Spleen (tissue), 11 donors: Measurements from ENCODE around the gene C19orf44. TPM values are rescaled to one million over a fixed set of nuclear protein-coding genes. Genes with fewer than 3 reads are reported as not detected.
A peak's percentile ranks its signal among the peaks of the same experiment; 100 is the strongest.
"Not testable (repeated sequence)": the region's sequence is repeated elsewhere in the genome, so short reads cannot be mapped to it uniquely, and the experiment has no call there.

Source experiments
- DNase-seq: peaks from one replicate; pipeline ENCODE4 v3.0.0-alpha.2; 2020
- H3K27ac ChIP-seq, 8 donors: fragments of 200-600 bp; sonication (generic) in 7 of 8; 1 replicate in 4 of 8; 2 replicates in 4 of 8; pipeline versions ENCODE4 v1.5.0 to v1.8.0; 2016 to 2021; ENCODE audit warnings: inconsistent platforms in 4 of 8, mild to moderate bottlenecking in 4 of 8, moderate library complexity in 1 of 8
- H3K27me3 ChIP-seq, 7 donors: fragments of 200-600 bp; sonication (generic) in 6 of 7; replicated peaks in 1 of 7; 1 replicate in 4 of 7; 2 replicates in 3 of 7; pipeline versions ENCODE4 v1.5.0 to v1.8.0; 2016 to 2021; ENCODE audit warnings: inconsistent platforms in 3 of 7, mild to moderate bottlenecking in 1 of 7
- H3K36me3 ChIP-seq, 6 donors: fragments of 200-600 bp; sonication (generic) in 5 of 6; 1 replicate in 4 of 6; 2 replicates in 2 of 6; pipeline versions ENCODE4 v1.5.0 to v1.8.0; 2016 to 2021; ENCODE audit warnings: inconsistent platforms in 2 of 6
- H3K4me1 ChIP-seq, 6 donors: fragments of 200-600 bp; sonication (generic) in 5 of 6; 1 replicate in 3 of 6; 2 replicates in 3 of 6; pipeline versions ENCODE4 v1.5.0 to v1.8.0; 2016 to 2021; ENCODE audit warnings: inconsistent platforms in 3 of 6
- H3K4me3 ChIP-seq, 8 donors: fragments of 200-600 bp; sonication (generic) in 7 of 8; 1 replicate in 4 of 8; 2 replicates in 4 of 8; pipeline versions ENCODE4 v1.5.0 to v1.8.0; 2016 to 2021; ENCODE audit warnings: inconsistent platforms in 4 of 8, mild to moderate bottlenecking in 4 of 8, moderate library complexity in 2 of 8
- H3K9me3 ChIP-seq, 8 donors: fragments of 200-600 bp; sonication (generic) in 7 of 8; 1 replicate in 4 of 8; 2 replicates in 4 of 8; pipeline versions ENCODE4 v1.5.0 to v1.8.0; 2016 to 2021; ENCODE audit warnings: inconsistent platforms in 4 of 8
- POLR2A ChIP-seq, 3 donors: fragments of 450-650 bp; IDR thresholded peaks; one replicate each; pipeline ENCODE4 v1.5.1; 2017; ENCODE audit warnings: antibody characterized with exemption in 3 of 3, mild to moderate bottlenecking in 1 of 3
- POLR2AphosphoS5 ChIP-seq, 3 donors: sonication (generic); formaldehyde crosslinking; IDR thresholded peaks; one replicate each; pipeline ENCODE4 v1.5.1; 2017; ENCODE audit warnings: antibody characterized with exemption in 3 of 3
- WGBS, 5 donors: extraction: QIAGEN DNeasy Blood & Tissue Kit in 3 of 5; methylation state at CpG; one replicate each; pipeline versions ENCODE4 v1.1.5 to v1.1.7; 2013 to 2018; 5-methylcytosine and 5-hydroxymethylcytosine counted together
- intact Hi-C: fragments of 100-400 bp; cut with DNase I; formaldehyde crosslinking; loops from one replicate; pipeline ENCODE4 v1.15.0; 2023; ENCODE audit warnings: low total_unique reads
- polyA plus RNA-seq, 3 donors: library from polyadenylated mRNA; stranded (reverse); fragments of 200-250 nt; gene quantifications; one replicate each; pipeline ENCODE4 v1.2.1, GENCODE V29; 2013
- total RNA-seq, 7 donors: library from RNA; depleted of rRNA in 3 of 7; stranded (reverse); fragments of >200 nt in 3 of 7; fragmentation: NEBNext Ultra II Directional in 4 of 7; extraction: Animal tissue kit (Norgen Biotek cat#: 25700) in 4 of 7; gene quantifications; one replicate each; pipeline versions ENCODE4 v1.1.0 to v1.2.1, GENCODE V29; 2016 to 2021
- TF ChIP-seq, protein P1 (sequence below), 11 experiments: fragments of 200-600 bp in 7 of 11; fragments of 450-650 bp in 4 of 11; sonication (generic) in 4 of 11; IDR thresholded peaks in 8 of 11; conservative IDR thresholded peaks in 3 of 11; 1 replicate in 7 of 11; 2 replicates in 4 of 11; pipeline versions ENCODE4 v1.4.0 to v1.8.0; 2016 to 2021; ENCODE audit warnings: antibody characterized with exemption in 11 of 11, inconsistent platforms in 4 of 11, mild to moderate bottlenecking in 1 of 11
- donor health status: healthy with polysubstance abuse.
- donor health status: DM: no; HTN: no; CAD: no; lungs with moderate emphysema.
- donor health status: DM: no; HTN: no; CAD: no.
- donor health status: Bipolar disorder and iron deficiency.
- donor health status: healthy.
- donor health status: DM: no; HTN: no; CAD: no.
- donor health status: DM: yes; HTN: yes; CAD: no.

C19orf44 gene
- total and polyA plus RNA-seq, 10 donors = 2.3 to 7.5 (median 4.4) TPM

GRCh38 chr19:16544473-16545231 is 48.5 kb downstream of the C19orf44 start:
- Histone ChIP-seq H3K4me3 (no peak overlapping the region), H3K27ac (peak overlapping the region in 6 of 8 donors; percentile 27 to 62 (median 40)), H3K4me1 (peaks cover 25 to 69% (median 55%) of the 10 kb centered on the region in 6 donors), H3K36me3 (peaks cover 0 to 13% (median 4%) of the 10 kb centered on the region in 6 donors), H3K9me3 (no peaks in the 10 kb centered on the region), H3K27me3 (no peaks in the 10 kb centered on the region)
- intact Hi-C loops = no loop called here
- 75 to 83% (median 81%) methylated on average over 11 of the region's 11 CpGs for WGBS, 5 donors
- no peak for DNase-seq
- TF ChIP-seq, protein P1, sequence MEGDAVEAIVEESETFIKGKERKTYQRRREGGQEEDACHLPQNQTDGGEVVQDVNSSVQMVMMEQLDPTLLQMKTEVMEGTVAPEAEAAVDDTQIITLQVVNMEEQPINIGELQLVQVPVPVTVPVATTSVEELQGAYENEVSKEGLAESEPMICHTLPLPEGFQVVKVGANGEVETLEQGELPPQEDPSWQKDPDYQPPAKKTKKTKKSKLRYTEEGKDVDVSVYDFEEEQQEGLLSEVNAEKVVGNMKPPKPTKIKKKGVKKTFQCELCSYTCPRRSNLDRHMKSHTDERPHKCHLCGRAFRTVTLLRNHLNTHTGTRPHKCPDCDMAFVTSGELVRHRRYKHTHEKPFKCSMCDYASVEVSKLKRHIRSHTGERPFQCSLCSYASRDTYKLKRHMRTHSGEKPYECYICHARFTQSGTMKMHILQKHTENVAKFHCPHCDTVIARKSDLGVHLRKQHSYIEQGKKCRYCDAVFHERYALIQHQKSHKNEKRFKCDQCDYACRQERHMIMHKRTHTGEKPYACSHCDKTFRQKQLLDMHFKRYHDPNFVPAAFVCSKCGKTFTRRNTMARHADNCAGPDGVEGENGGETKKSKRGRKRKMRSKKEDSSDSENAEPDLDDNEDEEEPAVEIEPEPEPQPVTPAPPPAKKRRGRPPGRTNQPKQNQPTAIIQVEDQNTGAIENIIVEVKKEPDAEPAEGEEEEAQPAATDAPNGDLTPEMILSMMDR (IDR thresholded peaks at IDR 0.05 in 8 of 11, conservative IDR thresholded peaks at IDR 0.05 in 3 of 11) = no peak
- TF ChIP-seq POLR2AphosphoS5 (IDR thresholded peaks at IDR 0.05) = peak in 1 of 3 donors; percentile 5

GRCh38 chr19:16548956-16549355 is 52.8 kb downstream of the C19orf44 start:
- intact Hi-C loops = no loop called here
- Histone ChIP-seq H3K27ac (no peak overlapping the region), H3K27me3 (no peaks in the 10 kb centered on the region), H3K9me3 (no peaks in the 10 kb centered on the region), H3K4me3 (no peak overlapping the region), H3K4me1 (peaks cover 0 to 33% (median 20%) of the 10 kb centered on the region in 6 donors), H3K36me3 (peaks cover 0 to 44% (median 28%) of the 10 kb centered on the region in 6 donors)
- 84 to 95% (median 90%) methylated on average over 4 of the region's 4 CpGs for WGBS, 5 donors
- TF ChIP-seq, protein P1 (IDR thresholded peaks at IDR 0.05 in 8 of 11, conservative IDR thresholded peaks at IDR 0.05 in 3 of 11) = no peak
- no peak for TF ChIP-seq POLR2A (IDR thresholded peaks at IDR 0.05)
- TF ChIP-seq POLR2AphosphoS5 (IDR thresholded peaks at IDR 0.05) = no peak
- DNase-seq = no peak

DNA sequence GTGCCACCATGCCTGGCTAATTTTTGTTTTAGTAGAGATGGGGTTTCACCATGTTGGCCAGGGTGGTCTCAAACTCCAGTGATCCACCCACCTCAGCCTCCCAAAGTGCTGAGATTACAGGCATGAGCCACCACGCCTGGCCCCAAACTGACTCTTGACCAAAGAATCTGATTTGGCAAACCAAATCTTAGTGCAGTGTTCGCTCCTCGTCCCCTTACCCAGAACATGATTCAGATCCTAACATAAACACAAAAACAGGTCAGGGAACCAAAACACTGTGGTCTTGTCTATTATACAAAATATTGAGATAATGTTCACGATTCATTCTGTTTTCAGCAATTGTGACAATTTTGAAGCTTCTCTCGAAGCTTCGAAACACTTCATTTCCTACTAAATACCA is 55.7 kb downstream of the C19orf44 start:
- H3K4me3 ChIP-seq, H3K9me3 ChIP-seq, H3K27ac ChIP-seq, intact Hi-C loops, H3K27me3 ChIP-seq, DNase-seq: not testable (repeated sequence)
- WGBS, 5 donors = 94 to 97% (median 95%) methylated on average over 6 of the region's 6 CpGs
- Histone ChIP-seq H3K4me1 (peaks cover 0 to 12% (median 3%) of the 10 kb centered on the region in 6 donors), H3K36me3 (peaks cover 0 to 74% (median 52%) of the 10 kb centered on the region in 6 donors)

GRCh38 chr19:16554776-16555175 is 58.6 kb downstream of the C19orf44 start:
- intact Hi-C loops = no loop called here
- Histone ChIP-seq H3K9me3 (no peaks in the 10 kb centered on the region), H3K36me3 (peaks cover 2 to 100% (median 62%) of the 10 kb centered on the region in 6 donors), H3K27me3 (no peaks in the 10 kb centered on the region), H3K4me1 (no peaks in the 10 kb centered on the region), H3K27ac (no peak overlapping the region), H3K4me3 (no peak overlapping the region)
- WGBS, 5 donors = 45 to 68% (median 51%) methylated on average over 7 to 8 of the region's 8 CpGs
- TF ChIP-seq POLR2AphosphoS5 (IDR thresholded peaks at IDR 0.05) (no peak), POLR2A (IDR thresholded peaks at IDR 0.05) (no peak)
- TF ChIP-seq, protein P1 (IDR thresholded peaks at IDR 0.05 in 8 of 11, conservative IDR thresholded peaks at IDR 0.05 in 3 of 11) = no peak
- DNase-seq = no peak
